ENCODE data around the gene DIPK1A. TPM values are rescaled to one million over a fixed set of nuclear protein-coding genes. Genes with fewer than 3 reads are reported as not detected.

Gene DIPK1A
- polyA plus RNA-seq, 2 of the 4 experiments (the other 2 are of a cell fraction) = 12.4 to 21.1 TPM

DNA sequence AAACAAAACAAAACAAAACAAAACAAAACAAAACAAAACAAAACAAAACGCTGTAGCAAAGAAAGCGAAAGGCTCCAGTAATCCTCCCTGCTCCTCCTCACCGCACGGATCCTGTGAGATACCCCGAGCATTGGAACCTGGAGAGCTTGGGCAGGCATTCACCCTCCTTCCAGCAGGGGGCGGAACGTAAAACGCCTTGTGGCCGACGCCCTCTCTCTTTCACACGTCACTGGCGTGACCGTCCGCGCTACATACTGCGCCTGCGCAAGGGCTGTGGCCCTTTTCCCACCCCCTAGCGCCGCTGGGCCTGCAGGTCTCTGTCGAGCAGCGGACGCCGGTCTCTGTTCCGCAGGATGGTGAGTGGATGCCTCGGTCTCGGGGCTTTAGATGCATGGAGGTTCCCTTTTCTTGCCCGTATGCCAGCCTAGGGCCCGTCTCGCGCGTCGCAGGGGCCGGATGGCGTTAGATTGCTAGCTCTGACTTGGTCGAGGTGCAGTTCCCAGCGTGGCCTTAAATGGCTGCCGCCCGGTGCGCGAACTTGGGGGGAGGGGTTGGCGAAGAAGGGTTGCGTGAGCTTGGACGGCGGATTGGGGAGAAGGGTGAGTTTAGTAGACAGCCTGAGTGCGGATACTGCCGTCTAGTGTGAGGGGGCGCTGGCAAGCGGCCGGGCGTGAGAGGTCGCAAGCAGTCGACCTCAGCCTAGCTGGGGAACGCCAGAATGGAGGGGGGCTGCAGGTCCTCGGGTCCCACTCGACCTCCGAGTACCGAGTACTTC, 129.3 kb downstream of the DIPK1A start, which contains the start of gene RPL5 (continued):
- no peak for TF ChIP-seq GATA3 (IDR thresholded peaks at IDR 0.05; ENCODE audit: borderline replicate concordance)
- TF ChIP-seq NFE2L2 (conservative IDR thresholded peaks at IDR 0.05; ENCODE audit: low read length) = no peak
- TF ChIP-seq RCOR1 (IDR thresholded peaks at IDR 0.05; ENCODE audit: low read depth, low read length) = no peak
- no peak; the same call in 1 of the 2 replicates for TF ChIP-seq RARB (CRISPR knock-in tag; IDR thresholded peaks at IDR 0.05)
- no peak for TF ChIP-seq FOXS1 (CRISPR knock-in tag; IDR thresholded peaks at IDR 0.05)
- no peak for TF ChIP-seq CHD2 (IDR thresholded peaks at IDR 0.05; ENCODE audit: low read length, partially characterized antibody)
- peak; percentile 28; the same call in 2 of the 3 replicates for TF ChIP-seq SMC3 (IDR thresholded peaks at IDR 0.05)
- TF ChIP-seq, protein P1, sequence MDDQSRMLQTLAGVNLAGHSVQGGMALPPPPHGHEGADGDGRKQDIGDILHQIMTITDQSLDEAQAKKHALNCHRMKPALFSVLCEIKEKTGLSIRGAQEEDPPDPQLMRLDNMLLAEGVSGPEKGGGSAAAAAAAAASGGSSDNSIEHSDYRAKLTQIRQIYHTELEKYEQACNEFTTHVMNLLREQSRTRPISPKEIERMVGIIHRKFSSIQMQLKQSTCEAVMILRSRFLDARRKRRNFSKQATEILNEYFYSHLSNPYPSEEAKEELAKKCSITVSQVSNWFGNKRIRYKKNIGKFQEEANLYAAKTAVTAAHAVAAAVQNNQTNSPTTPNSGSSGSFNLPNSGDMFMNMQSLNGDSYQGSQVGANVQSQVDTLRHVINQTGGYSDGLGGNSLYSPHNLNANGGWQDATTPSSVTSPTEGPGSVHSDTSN (IDR thresholded peaks at IDR 0.05) = no peak
- TF ChIP-seq KDM5A (IDR thresholded peaks at IDR 0.05) = no peak
- no peak for TF ChIP-seq ZC3H11A (IDR thresholded peaks at IDR 0.05)
- no peak for TF ChIP-seq EHF (CRISPR knock-in tag; IDR thresholded peaks at IDR 0.05)
- TF ChIP-seq, protein P2, sequence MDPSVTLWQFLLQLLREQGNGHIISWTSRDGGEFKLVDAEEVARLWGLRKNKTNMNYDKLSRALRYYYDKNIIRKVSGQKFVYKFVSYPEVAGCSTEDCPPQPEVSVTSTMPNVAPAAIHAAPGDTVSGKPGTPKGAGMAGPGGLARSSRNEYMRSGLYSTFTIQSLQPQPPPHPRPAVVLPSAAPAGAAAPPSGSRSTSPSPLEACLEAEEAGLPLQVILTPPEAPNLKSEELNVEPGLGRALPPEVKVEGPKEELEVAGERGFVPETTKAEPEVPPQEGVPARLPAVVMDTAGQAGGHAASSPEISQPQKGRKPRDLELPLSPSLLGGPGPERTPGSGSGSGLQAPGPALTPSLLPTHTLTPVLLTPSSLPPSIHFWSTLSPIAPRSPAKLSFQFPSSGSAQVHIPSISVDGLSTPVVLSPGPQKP (IDR thresholded peaks at IDR 0.05; ENCODE audit: low read depth, low read length) = no peak
- no peak for TF ChIP-seq RFX5 (IDR thresholded peaks at IDR 0.05)
- no peak for TF ChIP-seq RNF2 (IDR thresholded peaks at IDR 0.05; ENCODE audit: borderline replicate concordance, low read depth)
- TF ChIP-seq, protein P3, sequence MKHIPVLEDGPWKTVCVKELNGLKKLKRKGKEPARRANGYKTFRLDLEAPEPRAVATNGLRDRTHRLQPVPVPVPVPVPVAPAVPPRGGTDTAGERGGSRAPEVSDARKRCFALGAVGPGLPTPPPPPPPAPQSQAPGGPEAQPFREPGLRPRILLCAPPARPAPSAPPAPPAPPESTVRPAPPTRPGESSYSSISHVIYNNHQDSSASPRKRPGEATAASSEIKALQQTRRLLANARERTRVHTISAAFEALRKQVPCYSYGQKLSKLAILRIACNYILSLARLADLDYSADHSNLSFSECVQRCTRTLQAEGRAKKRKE (CRISPR knock-in tag; IDR thresholded peaks at IDR 0.05; ENCODE audit: low read depth) = no peak
- TF ChIP-seq EHMT2 (IDR thresholded peaks at IDR 0.05; ENCODE audit: low read depth) = no peak
- TF ChIP-seq MAZ (IDR thresholded peaks at IDR 0.05; ENCODE audit: borderline replicate concordance, low read depth, low read length) = no peak
- TF ChIP-seq HDAC2 (IDR thresholded peaks at IDR 0.05) = no peak
- TF ChIP-seq, protein P4, sequence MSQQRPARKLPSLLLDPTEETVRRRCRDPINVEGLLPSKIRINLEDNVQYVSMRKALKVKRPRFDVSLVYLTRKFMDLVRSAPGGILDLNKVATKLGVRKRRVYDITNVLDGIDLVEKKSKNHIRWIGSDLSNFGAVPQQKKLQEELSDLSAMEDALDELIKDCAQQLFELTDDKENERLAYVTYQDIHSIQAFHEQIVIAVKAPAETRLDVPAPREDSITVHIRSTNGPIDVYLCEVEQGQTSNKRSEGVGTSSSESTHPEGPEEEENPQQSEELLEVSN (IDR thresholded peaks at IDR 0.05; ENCODE audit: borderline replicate concordance, low read depth) = peak; percentile 35; the same call in 1 of the 2 replicates
- no peak for TF ChIP-seq KDM1A (IDR thresholded peaks at IDR 0.05; ENCODE audit: low read depth)
- peak; percentile 9 to 16; a peak in 2 of 5 replicates for TF ChIP-seq RAD21 (conservative IDR thresholded peaks at IDR 0.05 in 1 of 2, IDR thresholded peaks at IDR 0.05 in 1 of 2)
- TF ChIP-seq JUNB (IDR thresholded peaks at IDR 0.05) = no peak
- TF ChIP-seq SREBF2 (IDR thresholded peaks at IDR 0.05) = no peak
- TF ChIP-seq FOSB (CRISPR knock-in tag; IDR thresholded peaks at IDR 0.05) = no peak

DNA sequence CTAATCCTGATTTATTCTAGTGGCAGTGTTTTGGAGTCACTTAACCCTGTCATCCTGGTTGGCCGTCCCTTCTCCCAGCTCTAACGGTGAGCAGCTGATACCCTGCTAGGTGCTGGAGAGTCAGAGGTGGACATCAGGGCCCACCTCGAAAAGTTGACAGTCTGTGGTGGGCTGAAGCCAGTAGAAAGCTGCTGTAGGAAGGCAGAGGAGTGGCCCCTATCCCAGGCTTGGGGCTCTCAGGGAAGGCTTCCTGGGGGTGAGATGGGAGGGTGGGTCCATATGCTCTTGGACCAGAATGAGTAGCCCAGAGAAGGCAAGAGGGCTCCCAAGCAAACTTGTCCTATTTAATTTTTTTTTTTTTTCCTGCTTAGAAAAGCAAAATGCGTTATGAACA, 129.9 kb downstream of the DIPK1A start:
- H3K27ac ChIP-seq = peak overlapping the region; percentile 60 to 98
- no peak for DNase-seq (ENCODE audit: low read depth in 1 of 2, low spot score in 1 of 2)
- ChIA-PET POLR2A (interaction anchor here (0.5 to 1.9 kb wide), 13 partner anchors 11 to 249 kb away, joined by 3 to 13 read pairs (median 5); partner anchors contain the start of genes EVI5 and MTF2), CTCF (interaction anchor here (0.7 to 2.6 kb wide), 14 partner anchors 9 to 163 kb away, joined by 3 to 12 read pairs (median 4); partner anchors contain the start of gene EVI5)
- H3K4me1 ChIP-seq = peaks cover 31% of the 10 kb centered on the region
- peak overlapping the region; percentile 80 for H3K4me2 ChIP-seq
- no peak for FAIRE-seq
- WGBS (ENCODE audit: missing lambda C conversion rate) = 35% methylated on average over 4 of the region's 4 CpGs
- no peaks in the 10 kb centered on the region for H3K9me3 ChIP-seq
- ATAC-seq = peak; percentile 26 to 38; a peak in 5 of 6 replicates
- H3K4me3 ChIP-seq = no peak overlapping the region
- no peak for TF ChIP-seq EHMT2 (IDR thresholded peaks at IDR 0.05; ENCODE audit: low read depth)
- no peak for TF ChIP-seq MAFK (IDR thresholded peaks at IDR 0.05; ENCODE audit: partially characterized antibody)
- no peak for TF ChIP-seq SREBF2 (IDR thresholded peaks at IDR 0.05)
- TF ChIP-seq GATA3 (IDR thresholded peaks at IDR 0.05; ENCODE audit: borderline replicate concordance) = no peak
- TF ChIP-seq NPAS2 (CRISPR knock-in tag; IDR thresholded peaks at IDR 0.05; ENCODE audit: borderline replicate concordance) = no peak
- TF ChIP-seq POLR2A (IDR thresholded peaks at IDR 0.05; ENCODE audit: low read length) = no peak
- TF ChIP-seq, protein P5, sequence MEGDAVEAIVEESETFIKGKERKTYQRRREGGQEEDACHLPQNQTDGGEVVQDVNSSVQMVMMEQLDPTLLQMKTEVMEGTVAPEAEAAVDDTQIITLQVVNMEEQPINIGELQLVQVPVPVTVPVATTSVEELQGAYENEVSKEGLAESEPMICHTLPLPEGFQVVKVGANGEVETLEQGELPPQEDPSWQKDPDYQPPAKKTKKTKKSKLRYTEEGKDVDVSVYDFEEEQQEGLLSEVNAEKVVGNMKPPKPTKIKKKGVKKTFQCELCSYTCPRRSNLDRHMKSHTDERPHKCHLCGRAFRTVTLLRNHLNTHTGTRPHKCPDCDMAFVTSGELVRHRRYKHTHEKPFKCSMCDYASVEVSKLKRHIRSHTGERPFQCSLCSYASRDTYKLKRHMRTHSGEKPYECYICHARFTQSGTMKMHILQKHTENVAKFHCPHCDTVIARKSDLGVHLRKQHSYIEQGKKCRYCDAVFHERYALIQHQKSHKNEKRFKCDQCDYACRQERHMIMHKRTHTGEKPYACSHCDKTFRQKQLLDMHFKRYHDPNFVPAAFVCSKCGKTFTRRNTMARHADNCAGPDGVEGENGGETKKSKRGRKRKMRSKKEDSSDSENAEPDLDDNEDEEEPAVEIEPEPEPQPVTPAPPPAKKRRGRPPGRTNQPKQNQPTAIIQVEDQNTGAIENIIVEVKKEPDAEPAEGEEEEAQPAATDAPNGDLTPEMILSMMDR (IDR thresholded peaks at IDR 0.05) = no peak
- TF ChIP-seq, protein P1 (IDR thresholded peaks at IDR 0.05) = no peak
- no peak for TF ChIP-seq KDM1A (IDR thresholded peaks at IDR 0.05; ENCODE audit: low read depth)
- TF ChIP-seq ZFP36 (IDR thresholded peaks at IDR 0.05; ENCODE audit: borderline replicate concordance, partially characterized antibody) = no peak
- TF ChIP-seq HOXA7 (CRISPR knock-in tag; IDR thresholded peaks at IDR 0.05) = no peak
- no peak for TF ChIP-seq RCOR1 (IDR thresholded peaks at IDR 0.05; ENCODE audit: low read depth, low read length)
- no peak for TF ChIP-seq RARB (CRISPR knock-in tag; IDR thresholded peaks at IDR 0.05)
- TF ChIP-seq CHD2 (IDR thresholded peaks at IDR 0.05; ENCODE audit: low read length, partially characterized antibody) = no peak
- TF ChIP-seq CBX8 (IDR thresholded peaks at IDR 0.05) = no peak
- no peak for TF ChIP-seq KDM5A (IDR thresholded peaks at IDR 0.05)
- no peak for TF ChIP-seq FOXS1 (CRISPR knock-in tag; IDR thresholded peaks at IDR 0.05)
